T-cell (primary cell): ENCODE measurements around the gene BACE2. TPM values are rescaled to one million over a fixed set of nuclear protein-coding genes. Genes with fewer than 3 reads are reported as not detected.
"Not testable (repeated sequence)": the region's sequence is repeated elsewhere in the genome, so short reads cannot be mapped to it uniquely, and the experiment has no call there.

Experiments
- ATAC-seq, 4 experiments: fragments of 200-7000 bp in 3 of 4; fragments of 150-1000 bp in 1 of 4; cut with Tn5 transposase; replicated peaks in 1 of 4; 1 replicate in 3 of 4; 2 replicates in 1 of 4; pipeline ENCODE4 v1.10.0; 2021; ENCODE audit warnings: moderate library complexity in 3 of 4, mild to moderate bottlenecking in 2 of 4, moderate number of reproducible peaks in 1 of 4
- CTCF ChIA-PET, 2 donors: fragments of 300-600 bp; sonication (Branson Sonifier 250); formaldehyde crosslinking; loops; one replicate each; lab custom pipeline; 2022; ENCODE audit warnings: antibody characterized with exemption in 2 of 2; lab: Charles Lee
- POLR2A ChIA-PET, 2 donors: fragments of 300-600 bp; sonication (Branson Sonifier 250); formaldehyde crosslinking; loops; one replicate each; lab custom pipeline; 2022; ENCODE audit warnings: antibody characterized with exemption in 2 of 2; lab: Charles Lee
- DNase-seq, 35 experiments: peaks; one replicate each; pipeline versions ENCODE4 v3.0.0 to v3.0.0-alpha.2; 2013 to 2023
- H3K27ac ChIP-seq: one replicate; pipeline ENCODE4 v1.5.1; 2013; ENCODE audit warnings: low read length
- H3K27me3 ChIP-seq, 2 experiments: replicated peaks in 1 of 2; 1 replicate in 1 of 2; 2 replicates in 1 of 2; pipeline versions ENCODE4 v1.6.1 to v1.7.0; 2013; ENCODE audit warnings: low read length in 1 of 2, mixed read lengths in 1 of 2; ENCODE audit not compliant: control insufficient read depth in 2 of 2, insufficient read depth in 2 of 2; ENCODE audit errors: extremely low read depth in 1 of 2
- H3K36me3 ChIP-seq, 2 donors: 1 replicate in 1 of 2; 2 replicates in 1 of 2; pipeline versions ENCODE4 v1.6.1 to v1.7.0; 2013; ENCODE audit warnings: low read length in 1 of 2; ENCODE audit not compliant: control insufficient read depth in 2 of 2, insufficient read depth in 1 of 2; ENCODE audit errors: extremely low read depth in 1 of 2
- H3K4me1 ChIP-seq, 2 experiments: 1 replicate in 1 of 2; 2 replicates in 1 of 2; pipeline versions ENCODE4 v1.6.1 to v1.7.0; 2013; ENCODE audit warnings: low read length in 2 of 2, mixed read lengths in 1 of 2; ENCODE audit not compliant: insufficient read depth in 2 of 2, control insufficient read depth in 1 of 2; ENCODE audit errors: extremely low read depth in 1 of 2
- H3K4me3 ChIP-seq, 2 donors: 1 replicate in 1 of 2; 2 replicates in 1 of 2; pipeline versions ENCODE4 v1.5.1 to v1.7.0; 2013; ENCODE audit warnings: mild to moderate bottlenecking in 2 of 2, low read length in 1 of 2, moderate library complexity in 1 of 2; ENCODE audit not compliant: control insufficient read depth in 1 of 2; ENCODE audit errors: extremely low read depth in 1 of 2
- H3K9me3 ChIP-seq: 2 replicates; pipeline ENCODE4 v1.7.0; 2013
- H3K27ac Mint-ChIP-seq, 2 donors: one replicate each; pipeline ENCODE4 v1.8.0; 2020 to 2021; ENCODE audit warnings: mild to moderate bottlenecking in 2 of 2, mixed read lengths in 2 of 2
- H3K27me3 Mint-ChIP-seq, 2 donors: one replicate each; pipeline ENCODE4 v1.8.0; 2021 to 2022; ENCODE audit warnings: mixed read lengths in 2 of 2
- H3K36me3 Mint-ChIP-seq: one replicate; pipeline ENCODE4 v1.8.0; 2021; ENCODE audit warnings: mixed read lengths
- H3K4me1 Mint-ChIP-seq, 3 donors: one replicate each; pipeline ENCODE4 v1.8.0; 2020 to 2022; ENCODE audit warnings: mixed read lengths in 3 of 3, mild to moderate bottlenecking in 1 of 3
- H3K4me3 Mint-ChIP-seq, 3 donors: one replicate each; pipeline ENCODE4 v1.8.0; 2020 to 2022; ENCODE audit warnings: mild to moderate bottlenecking in 3 of 3, mixed read lengths in 3 of 3, moderate library complexity in 3 of 3
- H3K9me3 Mint-ChIP-seq, 3 donors: one replicate each; pipeline ENCODE4 v1.8.0; 2020 to 2022; ENCODE audit warnings: mixed read lengths in 3 of 3
- WGBS: methylation state at CpG from one replicate; pipeline ENCODE4 v1.1.5; 2013; ENCODE audit warnings: missing lambda C conversion rate; ENCODE audit not compliant: insufficient coverage; 5-methylcytosine and 5-hydroxymethylcytosine counted together
- total RNA-seq, 35 experiments: library from RNA in 6 of 35; stranded (reverse) in 6 of 35; fragments of 120-200 nt in 1 of 35; gene quantifications; one replicate each; pipeline versions ENCODE4 v1.2.1 to v1.2.4 and lab custom pipeline; 2013 to 2026

Gene BACE2
- total RNA-seq, 5 donors from 2014 or later (not counting 1 experiment from before 2014, with no cell fraction given), result 0.30 to 1.1 (median 0.68) TPM

DNA sequence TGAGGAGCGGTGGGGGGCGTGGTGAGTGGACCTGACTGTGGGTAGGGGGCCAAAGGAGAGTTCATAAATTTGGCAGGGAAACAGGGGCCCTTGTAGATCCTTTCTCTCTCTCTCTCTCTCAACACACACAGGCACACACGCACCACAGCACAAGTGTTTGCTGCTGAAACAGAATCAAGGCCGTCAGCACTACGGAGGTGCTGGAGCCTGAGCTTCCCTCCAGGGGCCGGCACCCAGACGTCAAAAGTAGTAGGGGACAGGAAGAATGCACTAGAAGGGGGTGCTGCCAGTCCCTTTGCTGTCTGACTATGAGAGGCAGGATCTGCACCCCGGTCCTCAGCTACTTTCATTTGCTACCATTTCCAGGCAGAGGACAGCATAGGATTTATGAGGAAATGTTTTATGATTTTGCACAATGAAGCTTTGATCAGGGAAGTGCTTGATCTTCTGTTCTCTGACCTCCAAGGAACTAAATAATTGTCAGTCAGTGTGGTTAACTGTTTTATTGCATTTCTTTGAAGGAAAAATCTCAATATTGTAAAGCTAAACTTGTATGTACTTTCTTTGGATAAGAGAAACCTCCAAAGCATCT lies 74.4 kb downstream of the BACE2 start:
- Mint-ChIP-seq H3K27me3 (peaks cover 0 to 6% of the 10 kb centered on the region in 2 donors), H3K4me3 (no peak overlapping the region), H3K27ac (no peak overlapping the region), H3K36me3 (no peaks in the 10 kb centered on the region), H3K9me3 (no peaks in the 10 kb centered on the region), H3K4me1 (no peaks in the 10 kb centered on the region)
- DNase-seq, result no peak
- Histone ChIP-seq H3K36me3 (no peaks in the 10 kb centered on the region), H3K4me3 (no peak overlapping the region), H3K27me3 (peaks cover 0 to 25% of the 10 kb centered on the region in 2 experiments), H3K4me1 (no peaks in the 10 kb centered on the region), H3K27ac (no peak overlapping the region), H3K9me3 (no peaks in the 10 kb centered on the region)
- CTCF ChIA-PET, result no interaction called here
- WGBS, result 76% methylated on average over 3 of the region's 8 CpGs
- POLR2A ChIA-PET, result no interaction called here
- no peak for ATAC-seq

DNA sequence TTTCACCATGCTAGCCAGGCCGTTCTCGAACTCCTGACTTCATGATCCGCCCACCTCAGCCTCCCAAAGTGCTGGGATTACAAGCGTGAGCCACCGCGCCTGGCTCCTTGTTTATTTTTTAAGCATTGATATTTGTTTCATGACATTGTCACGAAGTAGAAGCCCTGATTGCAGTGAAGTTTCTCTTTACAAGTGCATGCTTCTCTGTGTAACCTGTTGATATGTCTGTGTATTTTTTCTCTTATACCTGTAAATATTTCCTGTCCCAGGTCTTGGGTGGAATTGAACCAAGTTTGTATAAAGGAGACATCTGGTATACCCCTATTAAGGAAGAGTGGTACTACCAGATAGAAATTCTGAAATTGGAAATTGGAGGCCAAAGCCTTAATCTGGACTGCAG lies 75.1 kb downstream of the BACE2 start:
- peaks cover 0 to 25% of the 10 kb centered on the region in 2 experiments for H3K27me3 ChIP-seq
- CTCF ChIA-PET, result no interaction called here
- POLR2A ChIA-PET, result no interaction called here
- H3K4me3 ChIP-seq, result no peak overlapping the region
- H3K36me3 ChIP-seq, result no peaks in the 10 kb centered on the region
- H3K27ac ChIP-seq, result no peak overlapping the region
- no peaks in the 10 kb centered on the region for H3K9me3 ChIP-seq
- H3K36me3 Mint-ChIP-seq, result no peaks in the 10 kb centered on the region
- no CpG with 5 or more reads among the region's 7 CpGs for WGBS
- H3K27me3 Mint-ChIP-seq, result peaks cover 1 to 5% of the 10 kb centered on the region in 2 donors
- ATAC-seq, result no peak
- H3K4me1 Mint-ChIP-seq, result no peaks in the 10 kb centered on the region
- H3K4me1 ChIP-seq, result no peaks in the 10 kb centered on the region
- H3K4me3 Mint-ChIP-seq, result no peak overlapping the region
- no peaks in the 10 kb centered on the region for H3K9me3 Mint-ChIP-seq
- no peak for DNase-seq
- H3K27ac Mint-ChIP-seq, result no peak overlapping the region

DNA sequence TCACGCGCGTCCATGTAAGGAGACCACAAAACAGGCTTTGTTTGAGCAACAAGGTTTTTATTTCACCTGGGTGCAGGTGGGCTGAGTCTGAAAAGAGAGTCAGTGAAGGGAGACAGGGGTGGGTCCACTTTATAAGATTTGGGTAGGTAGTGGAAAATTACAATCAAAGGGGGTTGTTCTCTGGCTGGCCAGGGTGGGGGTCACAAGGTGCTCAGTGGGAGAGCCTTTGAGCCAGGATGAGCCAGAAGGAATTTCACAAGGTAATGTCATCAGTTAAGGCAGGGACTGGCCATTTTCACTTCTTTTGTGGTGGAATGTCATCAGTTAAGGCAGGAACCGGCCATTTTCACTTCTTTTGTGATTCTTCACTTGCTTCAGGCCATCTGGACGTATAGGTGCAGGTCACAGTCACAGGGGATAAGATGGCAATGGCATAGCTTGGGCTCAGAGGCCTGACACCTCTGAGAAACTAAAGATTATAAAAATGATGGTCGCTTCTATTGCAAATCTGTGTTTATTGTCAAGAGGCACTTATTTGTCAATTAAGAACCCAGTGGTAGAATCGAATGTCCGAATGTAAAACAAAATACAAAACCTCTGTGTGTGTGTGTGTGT lies 76.4 kb downstream of the BACE2 start:
- CTCF ChIA-PET, H3K27ac Mint-ChIP-seq, H3K4me3 Mint-ChIP-seq, H3K9me3 ChIP-seq, H3K4me1 ChIP-seq, H3K36me3 ChIP-seq, H3K27ac ChIP-seq, H3K4me1 Mint-ChIP-seq, H3K36me3 Mint-ChIP-seq, DNase-seq, H3K9me3 Mint-ChIP-seq, H3K4me3 ChIP-seq, ATAC-seq, POLR2A ChIA-PET: not testable (repeated sequence)
- 88% methylated on average over 4 of the region's 8 CpGs for WGBS
- peaks cover 5 to 10% of the 10 kb centered on the region in 2 donors for H3K27me3 Mint-ChIP-seq
- H3K27me3 ChIP-seq, result peaks cover 0 to 31% of the 10 kb centered on the region in 2 experiments

DNA sequence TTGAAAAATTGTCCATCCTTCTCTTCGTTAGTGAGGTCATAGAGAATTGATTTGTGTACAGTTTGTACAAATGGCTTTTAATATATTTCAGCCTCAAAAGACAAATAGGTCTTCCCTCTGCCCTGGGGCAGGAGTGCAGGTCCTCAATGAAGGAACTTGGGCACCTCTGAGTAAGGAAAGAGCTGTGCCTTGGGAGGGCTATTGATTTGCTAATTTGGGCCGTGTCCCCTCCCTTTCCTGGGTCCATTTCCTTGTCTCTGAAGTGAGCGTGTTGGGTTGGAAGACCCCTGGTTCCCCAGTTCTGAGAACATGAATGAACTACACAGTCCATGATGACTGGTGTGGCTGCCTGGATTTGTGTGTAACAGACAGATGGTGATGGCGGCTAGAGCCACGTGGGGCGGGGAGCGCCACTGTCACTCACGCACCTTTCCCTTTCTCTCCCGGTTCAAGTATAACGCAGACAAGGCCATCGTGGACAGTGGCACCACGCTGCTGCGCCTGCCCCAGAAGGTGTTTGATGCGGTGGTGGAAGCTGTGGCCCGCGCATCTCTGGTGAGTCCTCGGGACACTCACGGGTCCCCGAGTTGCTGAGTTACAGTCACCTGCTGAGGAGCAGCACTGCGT lies 77.7 kb downstream of the BACE2 start:
- DNase-seq, result no peak
- Mint-ChIP-seq H3K4me1 (no peaks in the 10 kb centered on the region), H3K36me3 (no peaks in the 10 kb centered on the region), H3K27me3 (peaks cover 5 to 12% of the 10 kb centered on the region in 2 donors), H3K27ac (no peak overlapping the region), H3K9me3 (no peaks in the 10 kb centered on the region), H3K4me3 (no peak overlapping the region)
- Histone ChIP-seq H3K27ac (no peak overlapping the region), H3K4me1 (no peaks in the 10 kb centered on the region), H3K36me3 (no peaks in the 10 kb centered on the region), H3K9me3 (no peaks in the 10 kb centered on the region), H3K27me3 (peaks cover 0 to 27% of the 10 kb centered on the region in 2 experiments), H3K4me3 (no peak overlapping the region)
- POLR2A ChIA-PET, result no interaction called here
- no peak for ATAC-seq
- 92% methylated on average over 13 of the region's 20 CpGs for WGBS
- CTCF ChIA-PET, result no interaction called here

DNA sequence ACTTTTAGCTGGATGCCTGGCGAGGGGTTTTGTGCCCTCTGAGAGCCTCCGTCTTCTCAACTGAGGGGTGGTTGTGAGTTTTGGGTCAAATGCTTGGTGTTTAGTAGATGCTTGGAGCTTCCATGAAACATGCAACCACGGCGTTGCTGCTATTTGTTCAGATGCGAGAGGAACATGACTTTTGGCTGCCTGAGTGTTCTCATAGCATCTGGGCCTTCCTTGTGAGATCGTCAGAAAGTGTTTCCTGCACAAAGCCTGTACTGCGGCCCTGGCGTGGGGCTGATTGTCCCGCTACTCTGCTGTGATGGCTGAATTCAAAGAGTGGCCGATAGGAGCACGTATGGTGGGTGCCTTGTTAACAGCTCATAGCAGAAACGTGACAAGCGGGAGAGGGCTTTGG lies 78.8 kb downstream of the BACE2 start:
- Mint-ChIP-seq H3K36me3 (no peaks in the 10 kb centered on the region), H3K27me3 (peaks cover 11 to 19% of the 10 kb centered on the region in 2 donors), H3K27ac (no peak overlapping the region), H3K9me3 (no peaks in the 10 kb centered on the region), H3K4me3 (no peak overlapping the region), H3K4me1 (no peaks in the 10 kb centered on the region)
- H3K4me3 ChIP-seq, result no peak overlapping the region
- H3K27me3 ChIP-seq, result peaks cover 0 to 29% of the 10 kb centered on the region in 2 experiments
- DNase-seq (no peak), ATAC-seq (no peak)
- no peaks in the 10 kb centered on the region for H3K9me3 ChIP-seq
- no peaks in the 10 kb centered on the region for H3K36me3 ChIP-seq
- ChIA-PET POLR2A (no interaction called here), CTCF (no interaction called here)
- WGBS, result 85% methylated on average over 10 of the region's 13 CpGs
- H3K27ac ChIP-seq, result no peak overlapping the region
- no peaks in the 10 kb centered on the region for H3K4me1 ChIP-seq

DNA sequence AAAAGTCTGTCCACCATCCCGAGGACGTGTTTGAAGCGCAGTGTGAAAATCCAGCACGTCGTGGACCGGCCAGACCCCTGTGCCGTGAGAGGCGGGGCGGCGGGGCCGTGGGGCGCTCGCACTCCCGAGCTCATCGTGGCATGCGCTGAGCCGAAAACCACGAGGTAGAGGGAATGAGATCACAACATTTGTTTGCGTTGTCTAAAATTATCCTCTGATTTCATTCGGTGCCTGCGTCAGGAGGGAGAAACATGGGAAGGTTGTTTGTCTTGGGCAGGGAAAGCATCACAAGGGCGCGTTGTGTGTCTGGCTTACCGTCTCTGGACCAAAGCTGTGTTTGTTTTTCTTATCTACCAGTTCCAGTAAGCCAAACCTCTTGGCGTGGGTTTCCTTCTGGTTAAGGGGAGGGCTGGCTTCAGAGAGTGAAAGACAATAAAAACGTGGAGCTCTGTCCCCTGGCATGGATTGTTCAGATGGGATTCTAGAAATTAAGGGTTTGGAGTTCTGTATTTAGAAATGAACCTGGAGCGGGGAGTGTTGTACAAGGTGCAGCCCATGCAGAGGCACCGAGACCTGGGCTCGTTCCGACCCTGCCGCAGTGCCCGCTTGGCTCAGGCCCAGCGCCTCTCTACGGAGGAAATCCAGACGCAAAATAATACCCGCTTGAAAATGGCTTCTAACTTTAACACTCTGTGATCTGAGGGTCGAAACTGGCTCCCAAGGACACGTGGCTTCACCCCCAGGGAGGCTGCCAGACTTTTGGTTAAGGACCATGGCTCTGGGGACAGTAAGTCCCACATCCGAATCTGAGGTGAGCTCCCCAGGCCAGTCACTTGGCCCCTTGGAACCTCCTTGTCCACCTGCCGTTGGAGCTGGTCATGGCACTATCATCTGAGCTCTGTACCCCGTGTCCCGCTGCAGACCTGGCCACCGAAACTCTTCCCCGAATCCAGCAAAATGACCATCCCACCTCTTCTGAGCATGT lies 79.9 kb downstream of the BACE2 start:
- Histone ChIP-seq H3K27ac (no peak overlapping the region), H3K36me3 (no peaks in the 10 kb centered on the region), H3K9me3 (no peaks in the 10 kb centered on the region), H3K4me3 (no peak overlapping the region), H3K4me1 (no peaks in the 10 kb centered on the region), H3K27me3 (peaks cover 0 to 29% of the 10 kb centered on the region in 2 experiments)
- Mint-ChIP-seq H3K9me3 (no peaks in the 10 kb centered on the region), H3K4me3 (no peak overlapping the region), H3K36me3 (no peaks in the 10 kb centered on the region), H3K4me1 (no peaks in the 10 kb centered on the region), H3K27me3 (peaks cover 19 to 29% of the 10 kb centered on the region in 2 donors), H3K27ac (no peak overlapping the region)
- CTCF ChIA-PET, result interaction anchor here in 1 of 2 donors (0.6 kb wide), 1 partner anchor 1548 kb away, joined by 3 read pairs; no protein-coding TSS in a partner anchor
- ATAC-seq, result no peak
- no peak for DNase-seq
- 74% methylated on average over 42 of the region's 44 CpGs for WGBS
- POLR2A ChIA-PET, result no interaction called here
